DOHH2 (cell line): ENCODE results near the gene ITPA.

Experiments used
- H3F3A ChIP-seq: fragments of 200-600 bp; sonication (generic), shearing (Covaris generic); 2 replicates; pipeline ENCODE4 v1.6.0; 2016; ENCODE audit warnings: antibody characterized with exemption, mild to moderate bottlenecking; ENCODE audit not compliant: control insufficient read depth, insufficient read depth
- H3K27ac ChIP-seq: fragments of 200-600 bp; sonication (generic); 2 replicates; pipeline ENCODE4 v1.5.1; 2014; ENCODE audit warnings: low read depth, mild to moderate bottlenecking, low read length, moderate library complexity
- H3K27me3 ChIP-seq: fragments of 200-600 bp; sonication (generic); 2 replicates; pipeline ENCODE4 v1.6.1; 2014; ENCODE audit warnings: mild to moderate bottlenecking, low read length, mixed read lengths; ENCODE audit not compliant: control insufficient read depth
- H3K36me3 ChIP-seq: fragments of 200-600 bp; sonication (generic); 2 replicates; pipeline ENCODE4 v1.6.1; 2014; ENCODE audit warnings: mild to moderate bottlenecking, low read length, moderate library complexity, mixed read lengths; ENCODE audit not compliant: control insufficient read depth
- H3K4me1 ChIP-seq: fragments of 200-600 bp; sonication (generic); 2 replicates; pipeline ENCODE4 v1.6.1; 2014; ENCODE audit warnings: mild to moderate bottlenecking, low read length, mixed read lengths; ENCODE audit not compliant: control insufficient read depth
- H3K4me2 ChIP-seq: fragments of 200-600 bp; sonication (generic); 2 replicates; pipeline ENCODE4 v1.6.0; 2014; ENCODE audit warnings: mild to moderate bottlenecking, low read length, moderate library complexity
- H3K4me3 ChIP-seq: fragments of 200-600 bp; sonication (generic); 2 replicates; pipeline ENCODE4 v1.5.1; 2014; ENCODE audit warnings: mild to moderate bottlenecking, low read length, mixed read lengths
- H3K79me2 ChIP-seq: fragments of 200-600 bp; sonication (generic); 2 replicates; pipeline ENCODE4 v1.6.1; 2014; ENCODE audit warnings: mild to moderate bottlenecking, low read length, mixed read lengths; ENCODE audit not compliant: control insufficient read depth
- H3K9me2 ChIP-seq: fragments of 200-600 bp; sonication (generic); replicated peaks from 2 replicates; pipeline ENCODE4 v1.6.1; 2014; ENCODE audit warnings: mild to moderate bottlenecking, low read length, mixed read lengths; ENCODE audit not compliant: control insufficient read depth
- H3K9me3 ChIP-seq: fragments of 200-600 bp; sonication (generic); 2 replicates; pipeline ENCODE4 v1.6.1; 2014; ENCODE audit warnings: antibody characterized with exemption, low read length, mixed read lengths; ENCODE audit not compliant: control insufficient read depth, insufficient read depth
- H4K20me1 ChIP-seq: fragments of 200-600 bp; sonication (generic); 2 replicates; pipeline ENCODE4 v1.6.0; 2014; ENCODE audit warnings: low read depth, mild to moderate bottlenecking, antibody characterized with exemption, low read length, moderate library complexity; ENCODE audit not compliant: control insufficient read depth, insufficient read depth
- EZH2phosphoT487 ChIP-seq: fragments of 200-600 bp; sonication (generic); IDR thresholded peaks from 2 replicates; pipeline ENCODE4 v1.6.1; 2017; ENCODE audit warnings: borderline replicate concordance, mild to moderate bottlenecking, antibody characterized with exemption, low read length, moderate library complexity, mixed read lengths
- TF ChIP-seq, protein P1 (sequence below): fragments of 200-600 bp; sonication (generic); IDR thresholded peaks from one replicate; pipeline ENCODE4 v1.5.1; 2014; ENCODE audit warnings: antibody characterized with exemption, mild to moderate bottlenecking, low read depth, low read length; ENCODE audit not compliant: poor library complexity, severe bottlenecking

The ITPA gene

DNA sequence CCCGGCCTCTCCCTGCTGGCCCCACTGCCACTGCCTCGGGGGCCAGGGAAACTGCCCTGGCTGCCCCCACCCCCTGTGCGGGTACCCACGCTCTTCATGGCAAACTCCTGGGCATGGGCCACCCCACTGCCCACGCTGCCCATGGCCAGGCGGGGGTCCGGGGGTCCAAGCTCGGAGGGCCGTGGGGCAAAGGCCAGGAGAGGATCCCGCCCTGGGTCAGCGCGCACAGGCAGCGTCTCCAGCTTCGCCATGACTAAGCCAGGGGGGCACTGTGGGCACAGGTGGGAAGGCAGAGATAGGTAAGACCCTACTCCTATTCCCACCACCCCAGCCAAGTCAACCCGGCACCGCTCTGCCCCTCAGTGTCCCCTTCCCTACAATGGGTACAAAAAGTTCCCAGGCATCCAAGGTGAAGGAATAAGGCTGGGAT, 42.4 kb upstream of the ITPA start:
- Histone ChIP-seq H3K4me2 (no peak overlapping the region), H3K27me3 (peaks cover 34% of the 10 kb centered on the region), H3K79me2 (no peaks in the 10 kb centered on the region), H3F3A (no peaks in the 10 kb centered on the region), H3K4me3 (no peak overlapping the region), H4K20me1 (no peaks in the 10 kb centered on the region), H3K9me3 (no peaks in the 10 kb centered on the region), H3K9me2 (no peaks in the 10 kb centered on the region), H3K36me3 (no peaks in the 10 kb centered on the region), H3K4me1 (peaks cover 3% of the 10 kb centered on the region; the same call in 1 of the 2 replicates), H3K27ac (no peak overlapping the region)
- TF ChIP-seq, protein P1, sequence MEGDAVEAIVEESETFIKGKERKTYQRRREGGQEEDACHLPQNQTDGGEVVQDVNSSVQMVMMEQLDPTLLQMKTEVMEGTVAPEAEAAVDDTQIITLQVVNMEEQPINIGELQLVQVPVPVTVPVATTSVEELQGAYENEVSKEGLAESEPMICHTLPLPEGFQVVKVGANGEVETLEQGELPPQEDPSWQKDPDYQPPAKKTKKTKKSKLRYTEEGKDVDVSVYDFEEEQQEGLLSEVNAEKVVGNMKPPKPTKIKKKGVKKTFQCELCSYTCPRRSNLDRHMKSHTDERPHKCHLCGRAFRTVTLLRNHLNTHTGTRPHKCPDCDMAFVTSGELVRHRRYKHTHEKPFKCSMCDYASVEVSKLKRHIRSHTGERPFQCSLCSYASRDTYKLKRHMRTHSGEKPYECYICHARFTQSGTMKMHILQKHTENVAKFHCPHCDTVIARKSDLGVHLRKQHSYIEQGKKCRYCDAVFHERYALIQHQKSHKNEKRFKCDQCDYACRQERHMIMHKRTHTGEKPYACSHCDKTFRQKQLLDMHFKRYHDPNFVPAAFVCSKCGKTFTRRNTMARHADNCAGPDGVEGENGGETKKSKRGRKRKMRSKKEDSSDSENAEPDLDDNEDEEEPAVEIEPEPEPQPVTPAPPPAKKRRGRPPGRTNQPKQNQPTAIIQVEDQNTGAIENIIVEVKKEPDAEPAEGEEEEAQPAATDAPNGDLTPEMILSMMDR: no peak
- TF ChIP-seq EZH2phosphoT487: no peak

- Histone ChIP-seq H3F3A (no peaks in the 10 kb centered on the region), H3K79me2 (no peaks in the 10 kb centered on the region), H3K27me3 (peaks cover 42% of the 10 kb centered on the region), H3K4me3 (no peak overlapping the region), H3K9me2 (no peaks in the 10 kb centered on the region), H4K20me1 (no peaks in the 10 kb centered on the region), H3K4me2 (peak overlapping the region; percentile 21; the same call in 1 of the 2 replicates), H3K4me1 (peaks cover 4% of the 10 kb centered on the region), H3K9me3 (no peaks in the 10 kb centered on the region), H3K36me3 (no peaks in the 10 kb centered on the region), H3K27ac (no peak overlapping the region)
- TF ChIP-seq, protein P1: no peak
Observed at GRCh38 chr20:3167738-3168078, 41.6 kb upstream of the ITPA start.

GRCh38 chr20:3168079-3168828, 41.0 kb upstream of the ITPA start:
- Histone ChIP-seq H3K27ac (no peak overlapping the region), H3K27me3 (peaks cover 42% of the 10 kb centered on the region), H3K9me3 (no peaks in the 10 kb centered on the region), H3K79me2 (no peaks in the 10 kb centered on the region), H3K4me1 (peaks cover 5% of the 10 kb centered on the region), H3K4me2 (peak overlapping the region; percentile 21; the same call in 1 of the 2 replicates), H3K9me2 (no peaks in the 10 kb centered on the region), H4K20me1 (no peaks in the 10 kb centered on the region), H3K4me3 (no peak overlapping the region), H3K36me3 (no peaks in the 10 kb centered on the region), H3F3A (no peaks in the 10 kb centered on the region)
- no peak for TF ChIP-seq EZH2phosphoT487
- TF ChIP-seq, protein P1: peak; percentile 16
